SU-DHL-6 (cell line): ENCODE data around the gene FGA.

Source experiments
- H2AFZ ChIP-seq: fragments of 200-600 bp; sonication (generic); 2 replicates; pipeline ENCODE4 v1.6.1; 2014; ENCODE audit warnings: low read depth, mild to moderate bottlenecking, moderate library complexity, mixed read lengths, antibody characterized with exemption, low read length; ENCODE audit not compliant: severe bottlenecking
- H3F3A ChIP-seq: fragments of 200-600 bp; shearing (Covaris generic); 2 replicates; pipeline ENCODE4 v1.6.0; 2016; ENCODE audit warnings: antibody characterized with exemption, mild to moderate bottlenecking; ENCODE audit not compliant: insufficient read depth
- H3K27ac ChIP-seq: fragments of 200-600 bp; sonication (generic); 2 replicates; pipeline ENCODE4 v1.5.1; 2016; ENCODE audit warnings: low read depth, mild to moderate bottlenecking, low read length, moderate library complexity, mixed read lengths
- H3K27me3 ChIP-seq: fragments of 200-600 bp; sonication (generic), shearing (Covaris generic); 2 replicates; pipeline ENCODE4 v1.6.0; 2014; ENCODE audit warnings: mild to moderate bottlenecking, low read length
- H3K36me3 ChIP-seq: fragments of 200-600 bp; sonication (generic); 2 replicates; pipeline ENCODE4 v1.6.1; 2014; ENCODE audit warnings: mild to moderate bottlenecking, low read length, mixed read lengths
- H3K4me2 ChIP-seq: fragments of 300-600, 200-600 bp; shearing (Covaris generic), sonication (generic); 2 replicates; pipeline ENCODE4 v1.6.0; 2014; ENCODE audit warnings: low read length, low read depth, mild to moderate bottlenecking; ENCODE audit not compliant: poor library complexity, severe bottlenecking
- H3K4me3 ChIP-seq: fragments of 200-600 bp; sonication (generic); 2 replicates; pipeline ENCODE4 v1.5.1; 2014; ENCODE audit warnings: antibody characterized with exemption, low read length, mild to moderate bottlenecking, mixed read lengths; ENCODE audit not compliant: insufficient read depth, poor library complexity, severe bottlenecking
- H3K79me2 ChIP-seq: fragments of 200-600 bp; sonication (generic); 2 replicates; pipeline ENCODE4 v1.6.1; 2014; ENCODE audit warnings: mild to moderate bottlenecking, low read length, moderate library complexity; ENCODE audit not compliant: insufficient read depth
- H3K9ac ChIP-seq: fragments of 200-600 bp; sonication (generic); 2 replicates; pipeline ENCODE4 v1.7.0; 2014; ENCODE audit warnings: mild to moderate bottlenecking, low read length
- H3K9me2 ChIP-seq: fragments of 200-600 bp; sonication (generic); replicated peaks from 2 replicates; pipeline ENCODE4 v1.6.1; 2014; ENCODE audit warnings: low read length; ENCODE audit not compliant: insufficient read depth
- H3K9me3 ChIP-seq: fragments of 200-600 bp; sonication (generic); 2 replicates; pipeline ENCODE4 v1.6.1; 2014; ENCODE audit warnings: low read length, mixed read lengths; ENCODE audit not compliant: insufficient read depth
- H4K20me1 ChIP-seq: fragments of 200-600 bp; sonication (generic); 2 replicates; pipeline ENCODE4 v1.6.1; 2014; ENCODE audit warnings: low read depth, mild to moderate bottlenecking, antibody characterized with exemption, low read length, moderate library complexity, mixed read lengths
- EZH2phosphoT487 ChIP-seq: fragments of 200-600 bp; sonication (generic), shearing (Covaris generic); conservative IDR thresholded peaks from 2 replicates; pipeline ENCODE4 v1.6.1; 2018; ENCODE audit warnings: mild to moderate bottlenecking, antibody characterized with exemption, low read length, moderate library complexity, mixed read lengths
- TF ChIP-seq, protein P1 (sequence below): fragments of 200-600 bp; sonication (generic); IDR thresholded peaks from one replicate; pipeline ENCODE4 v1.5.1; 2017; ENCODE audit warnings: antibody characterized with exemption, mild to moderate bottlenecking, low read length, moderate library complexity; ENCODE audit not compliant: insufficient read depth, poor library complexity, severe bottlenecking

The FGA gene

DNA sequence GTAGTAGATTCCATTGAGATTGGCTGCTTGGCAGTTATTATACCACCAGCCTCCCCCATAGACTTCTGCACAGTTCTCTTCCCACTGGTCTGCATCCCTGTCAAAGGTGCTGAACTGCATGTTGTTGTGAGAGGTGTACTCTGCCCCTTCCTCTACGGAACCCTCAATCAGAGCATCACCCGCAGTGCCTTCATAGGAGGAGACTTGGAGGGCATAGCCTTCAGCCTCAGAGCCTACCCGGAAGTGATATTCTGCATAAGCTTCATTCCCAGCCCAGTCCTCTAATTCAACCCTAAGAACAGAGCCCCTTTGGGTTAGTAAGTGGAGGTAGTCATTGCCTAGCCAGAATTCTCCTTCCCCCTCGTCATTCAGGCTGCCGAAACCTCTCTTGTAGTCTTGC is 6.3 kb downstream of the FGA start:
- H3K9me3 ChIP-seq, result no peaks in the 10 kb centered on the region
- H3K27me3 ChIP-seq, result no peaks in the 10 kb centered on the region
- no peak overlapping the region for H3K4me2 ChIP-seq
- H3F3A ChIP-seq, result no peaks in the 10 kb centered on the region
- no peak for TF ChIP-seq EZH2phosphoT487
- TF ChIP-seq, protein P1, sequence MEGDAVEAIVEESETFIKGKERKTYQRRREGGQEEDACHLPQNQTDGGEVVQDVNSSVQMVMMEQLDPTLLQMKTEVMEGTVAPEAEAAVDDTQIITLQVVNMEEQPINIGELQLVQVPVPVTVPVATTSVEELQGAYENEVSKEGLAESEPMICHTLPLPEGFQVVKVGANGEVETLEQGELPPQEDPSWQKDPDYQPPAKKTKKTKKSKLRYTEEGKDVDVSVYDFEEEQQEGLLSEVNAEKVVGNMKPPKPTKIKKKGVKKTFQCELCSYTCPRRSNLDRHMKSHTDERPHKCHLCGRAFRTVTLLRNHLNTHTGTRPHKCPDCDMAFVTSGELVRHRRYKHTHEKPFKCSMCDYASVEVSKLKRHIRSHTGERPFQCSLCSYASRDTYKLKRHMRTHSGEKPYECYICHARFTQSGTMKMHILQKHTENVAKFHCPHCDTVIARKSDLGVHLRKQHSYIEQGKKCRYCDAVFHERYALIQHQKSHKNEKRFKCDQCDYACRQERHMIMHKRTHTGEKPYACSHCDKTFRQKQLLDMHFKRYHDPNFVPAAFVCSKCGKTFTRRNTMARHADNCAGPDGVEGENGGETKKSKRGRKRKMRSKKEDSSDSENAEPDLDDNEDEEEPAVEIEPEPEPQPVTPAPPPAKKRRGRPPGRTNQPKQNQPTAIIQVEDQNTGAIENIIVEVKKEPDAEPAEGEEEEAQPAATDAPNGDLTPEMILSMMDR, result no peak
- H3K36me3 ChIP-seq, result no peaks in the 10 kb centered on the region
- H3K9ac ChIP-seq, result no peak overlapping the region
- H3K27ac ChIP-seq, result no peak overlapping the region
- no peaks in the 10 kb centered on the region for H3K9me2 ChIP-seq
- no peaks in the 10 kb centered on the region for H4K20me1 ChIP-seq
- H3K79me2 ChIP-seq, result no peaks in the 10 kb centered on the region
- no peak overlapping the region for H2AFZ ChIP-seq
- no peak overlapping the region for H3K4me3 ChIP-seq

DNA sequence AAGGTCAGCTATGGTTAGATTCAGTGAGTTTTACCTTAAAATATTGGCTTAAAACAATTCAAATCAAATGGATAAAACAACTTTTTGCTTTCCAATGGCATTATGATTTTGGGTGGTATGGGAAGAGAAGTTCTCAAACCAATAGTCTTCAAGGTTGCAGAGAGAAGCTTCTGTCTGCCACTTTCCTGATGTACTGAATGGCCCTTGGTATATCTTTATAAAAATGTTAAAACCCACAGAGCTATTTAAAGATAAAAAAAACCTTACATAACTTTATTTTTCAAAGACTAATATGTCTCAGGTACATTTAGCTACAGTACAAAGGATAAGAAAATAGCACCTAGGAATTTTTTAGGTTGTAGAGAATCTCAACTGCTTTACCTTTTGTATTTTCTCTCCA is 6.9 kb downstream of the FGA start:
- H3K4me2 ChIP-seq, result no peak overlapping the region
- TF ChIP-seq EZH2phosphoT487, result no peak
- TF ChIP-seq, protein P1, result no peak

DNA sequence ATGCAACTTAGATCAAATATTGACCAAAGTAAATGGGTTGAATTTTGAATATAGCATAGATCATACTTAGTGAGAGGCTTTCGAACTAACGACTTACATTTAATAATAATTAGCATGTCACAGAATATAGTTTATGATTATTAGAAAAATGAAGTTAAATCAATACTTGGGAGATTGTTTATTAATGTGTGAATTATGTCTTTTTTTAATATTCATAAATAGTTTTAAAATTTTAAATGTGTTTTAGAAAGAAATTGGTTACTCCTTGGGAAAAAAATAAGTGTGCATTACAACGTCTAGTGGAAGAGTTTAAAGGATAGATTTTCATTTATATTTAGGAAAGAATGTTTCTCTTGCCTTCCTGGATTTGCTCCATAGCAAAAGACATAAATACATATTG is 7.3 kb downstream of the FGA start:
- Histone ChIP-seq H2AFZ (no peak overlapping the region), H3K9me2 (no peaks in the 10 kb centered on the region), H3K79me2 (no peaks in the 10 kb centered on the region), H4K20me1 (no peaks in the 10 kb centered on the region), H3K9ac (no peak overlapping the region), H3K27me3 (no peaks in the 10 kb centered on the region), H3K4me3 (no peak overlapping the region), H3K9me3 (no peaks in the 10 kb centered on the region), H3F3A (no peaks in the 10 kb centered on the region), H3K27ac (no peak overlapping the region), H3K36me3 (no peaks in the 10 kb centered on the region), H3K4me2 (no peak overlapping the region)
- TF ChIP-seq, protein P1, result no peak
- no peak for TF ChIP-seq EZH2phosphoT487

More for the DNA sequence above, 6.9 kb downstream of the FGA start:
- H3F3A ChIP-seq, result no peaks in the 10 kb centered on the region
- no peaks in the 10 kb centered on the region for H3K9me2 ChIP-seq
- no peak overlapping the region for H3K9ac ChIP-seq
- no peaks in the 10 kb centered on the region for H3K27me3 ChIP-seq
- H3K27ac ChIP-seq, result no peak overlapping the region
- no peaks in the 10 kb centered on the region for H3K79me2 ChIP-seq
- no peak overlapping the region for H3K4me3 ChIP-seq
- no peaks in the 10 kb centered on the region for H3K9me3 ChIP-seq
- no peak overlapping the region for H2AFZ ChIP-seq
- H4K20me1 ChIP-seq, result no peaks in the 10 kb centered on the region
- H3K36me3 ChIP-seq, result no peaks in the 10 kb centered on the region
